ENCODE results near the gene NES.

Gene NES

GRCh38 chr1:156660752-156661112 is 16.5 kb downstream of the NES start:
- no peak for DNase-seq

DNA sequence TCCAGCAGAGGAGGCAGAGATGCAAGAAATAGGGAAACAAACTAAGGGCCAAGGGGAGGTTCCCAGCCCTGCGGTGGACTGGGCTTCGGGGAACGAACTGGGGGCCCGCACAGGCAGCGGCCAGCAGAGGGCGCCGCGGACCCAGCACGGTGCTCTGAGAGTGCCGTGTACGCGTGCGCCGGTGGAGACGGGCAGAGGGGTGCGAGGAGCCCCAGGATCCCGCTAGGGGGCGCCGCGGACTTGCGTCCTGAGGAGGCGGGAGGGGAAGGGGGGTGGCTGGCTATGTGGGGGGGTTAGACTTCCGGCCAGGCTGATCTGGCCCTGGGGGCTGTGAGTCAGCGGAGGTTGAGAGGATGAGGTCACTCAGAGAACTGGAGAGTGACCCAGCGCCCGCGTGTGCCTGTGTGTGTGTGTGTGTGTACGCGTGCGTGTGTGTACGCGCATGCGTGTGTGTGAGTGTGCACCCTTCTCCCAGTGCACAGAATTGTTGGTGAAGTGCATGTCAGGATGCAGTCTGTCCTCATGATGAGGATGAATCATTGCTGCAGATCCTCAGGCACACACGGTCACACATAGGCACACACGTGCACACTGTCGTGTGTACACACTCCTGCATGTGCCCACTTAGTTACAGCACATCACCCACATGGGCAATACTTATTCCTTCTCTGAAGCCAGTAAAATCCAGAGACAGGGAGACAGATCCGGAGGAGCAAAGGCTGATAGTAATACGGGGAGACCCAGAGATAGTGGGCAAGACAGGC is 17.0 kb downstream of the NES start:
- peak; percentile 83 for DNase-seq

GRCh38 chr1:156659661-156659987 is 17.6 kb downstream of the NES start:
- DNase-seq, result no peak

- DNase-seq, result no peak
These were observed 18.1 kb downstream of the NES start for GRCh38 chr1:156658945-156659574.

- no peak for DNase-seq
These were observed 18.7 kb downstream of the NES start for GRCh38 chr1:156658496-156658895.

GRCh38 chr1:156657741-156658319 is 19.4 kb downstream of the NES start:
- no peak for DNase-seq

DNA sequence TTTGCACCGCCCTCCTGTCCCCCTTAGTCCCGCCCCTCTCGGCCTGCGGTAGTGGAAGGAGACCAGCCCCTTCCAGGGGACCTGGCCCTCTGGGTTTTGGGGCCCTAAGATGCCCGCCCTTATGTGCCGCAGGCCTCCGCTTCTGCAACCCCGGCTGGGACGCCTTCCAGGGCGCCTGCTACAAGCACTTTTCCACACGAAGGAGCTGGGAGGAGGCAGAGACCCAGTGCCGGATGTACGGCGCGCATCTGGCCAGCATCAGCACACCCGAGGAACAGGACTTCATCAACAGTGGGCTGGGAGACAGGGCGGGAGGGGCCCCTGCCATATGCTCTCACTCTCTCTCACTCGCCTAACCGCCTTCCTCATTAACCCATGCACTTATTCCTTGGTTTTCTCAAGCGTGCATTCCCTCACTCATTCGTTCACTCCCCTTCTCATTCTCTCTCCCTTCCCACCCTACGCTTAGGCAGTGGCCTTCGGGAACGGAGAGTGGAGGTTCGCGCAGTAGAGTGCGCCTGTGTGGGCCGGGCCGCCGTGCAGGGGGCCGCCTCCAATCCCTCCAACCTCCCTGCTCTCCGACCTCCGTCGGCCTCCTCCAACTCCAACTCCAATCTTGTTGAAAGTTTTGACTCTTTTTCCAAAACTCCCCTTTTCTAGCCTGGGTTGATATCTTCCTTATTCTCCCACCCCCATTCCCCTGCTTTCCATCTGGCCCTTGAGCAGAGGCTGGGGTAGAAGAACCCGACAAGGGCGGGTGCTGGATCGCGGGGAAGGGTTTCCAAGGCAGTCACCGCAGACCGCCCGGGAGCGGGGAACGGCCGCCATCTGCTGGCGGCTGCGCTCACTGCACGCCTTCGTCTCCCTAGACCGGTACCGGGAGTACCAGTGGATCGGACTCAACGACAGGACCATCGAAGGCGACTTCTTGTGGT is 20.1 kb downstream of the NES start:
- peak; percentile 69 for DNase-seq

GRCh38 chr1:156655904-156656516 is 21.2 kb downstream of the NES start:
- no peak for DNase-seq

- no peak for DNase-seq
These were observed 21.9 kb downstream of the NES start for GRCh38 chr1:156655151-156655903.

DNA sequence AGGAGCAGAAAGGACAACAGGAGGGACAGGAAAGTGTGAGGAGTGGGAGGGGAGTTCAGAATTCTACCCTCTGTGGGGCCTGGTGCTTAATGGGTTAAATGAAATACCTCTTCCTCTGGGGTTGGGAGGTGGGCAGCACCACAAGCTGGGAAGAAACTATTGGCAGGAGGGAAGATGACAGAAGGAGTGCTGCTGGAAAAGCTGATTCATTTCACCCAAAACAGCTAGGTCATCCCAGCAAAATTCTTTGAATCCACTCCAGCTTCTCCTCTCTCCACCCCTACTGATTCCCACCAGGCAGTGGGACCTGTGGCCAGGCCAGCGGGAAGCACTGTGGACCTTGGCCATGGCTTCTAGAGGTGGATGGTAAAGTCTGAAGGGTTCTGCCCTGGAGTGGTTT is 22.5 kb downstream of the NES start:
- no peak for DNase-seq

DNA sequence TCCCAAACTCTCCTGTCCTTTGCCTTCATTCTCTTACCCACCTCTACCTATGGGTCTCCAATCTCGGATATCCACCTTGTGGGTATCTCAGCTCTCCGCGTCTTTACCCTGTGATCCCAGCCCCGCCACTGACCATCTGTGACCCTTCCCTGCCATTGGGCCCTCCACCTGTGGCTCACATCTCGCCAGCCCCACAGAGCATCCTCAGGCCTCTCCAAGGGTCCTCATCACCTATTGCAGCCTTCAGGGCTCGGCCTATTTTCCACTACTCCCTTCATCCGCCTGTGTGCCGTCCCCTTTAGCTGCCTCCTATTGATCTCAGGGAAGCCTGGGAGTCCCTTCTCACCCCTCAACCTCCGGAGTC is 24.2 kb downstream of the NES start:
- no peak for DNase-seq

DNA sequence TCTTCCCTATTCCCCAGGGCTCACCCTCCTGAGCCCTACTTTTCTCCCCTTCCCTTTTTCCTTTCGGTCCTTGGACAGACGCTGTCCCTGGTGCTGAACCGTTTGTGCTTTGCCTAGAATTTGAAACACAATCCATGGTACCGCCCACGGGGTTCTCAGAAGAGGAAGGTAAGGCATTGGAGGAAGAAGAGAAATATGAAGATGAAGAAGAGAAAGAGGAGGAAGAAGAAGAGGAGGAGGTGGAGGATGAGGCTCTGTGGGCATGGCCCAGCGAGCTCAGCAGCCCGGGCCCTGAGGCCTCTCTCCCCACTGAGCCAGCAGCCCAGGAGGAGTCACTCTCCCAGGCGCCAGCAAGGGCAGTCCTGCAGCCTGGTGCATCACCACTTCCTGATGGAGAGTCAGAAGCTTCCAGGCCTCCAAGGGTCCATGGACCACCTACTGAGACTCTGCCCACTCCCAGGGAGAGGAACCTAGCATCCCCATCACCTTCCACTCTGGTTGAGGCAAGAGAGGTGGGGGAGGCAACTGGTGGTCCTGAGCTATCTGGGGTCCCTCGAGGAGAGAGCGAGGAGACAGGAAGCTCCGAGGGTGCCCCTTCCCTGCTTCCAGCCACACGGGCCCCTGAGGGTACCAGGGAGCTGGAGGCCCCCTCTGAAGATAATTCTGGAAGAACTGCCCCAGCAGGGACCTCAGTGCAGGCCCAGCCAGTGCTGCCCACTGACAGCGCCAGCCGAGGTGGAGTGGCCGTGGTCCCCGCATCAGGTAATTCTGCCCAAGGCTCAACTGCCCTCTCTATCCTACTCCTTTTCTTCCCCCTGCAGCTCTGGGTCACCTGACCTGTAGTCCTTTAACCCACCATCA is 24.8 kb downstream of the NES start:
- no peak for DNase-seq

- DNase-seq, result no peak
These were observed 28.3 kb downstream of the NES start for GRCh38 chr1:156648951-156649350.

GRCh38 chr1:156648496-156648895 is 28.7 kb downstream of the NES start:
- no peak for DNase-seq

DNA sequence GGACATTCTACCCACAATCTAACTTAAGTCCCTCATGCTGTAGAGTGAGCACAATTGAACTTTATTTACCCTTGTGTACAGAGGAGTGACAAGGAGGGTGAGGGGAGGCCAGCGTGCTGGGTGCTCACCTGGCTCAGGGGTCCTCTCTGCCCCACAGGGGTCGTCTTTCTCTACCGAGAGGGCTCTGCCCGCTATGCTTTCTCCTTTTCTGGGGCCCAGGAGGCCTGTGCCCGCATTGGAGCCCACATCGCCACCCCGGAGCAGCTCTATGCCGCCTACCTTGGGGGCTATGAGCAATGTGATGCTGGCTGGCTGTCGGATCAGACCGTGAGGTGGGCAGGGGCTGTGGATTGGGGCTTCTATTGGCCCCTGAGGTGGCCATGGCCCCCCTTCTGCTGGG is 29.9 kb downstream of the NES start:
- DNase-seq, result no peak

DNA sequence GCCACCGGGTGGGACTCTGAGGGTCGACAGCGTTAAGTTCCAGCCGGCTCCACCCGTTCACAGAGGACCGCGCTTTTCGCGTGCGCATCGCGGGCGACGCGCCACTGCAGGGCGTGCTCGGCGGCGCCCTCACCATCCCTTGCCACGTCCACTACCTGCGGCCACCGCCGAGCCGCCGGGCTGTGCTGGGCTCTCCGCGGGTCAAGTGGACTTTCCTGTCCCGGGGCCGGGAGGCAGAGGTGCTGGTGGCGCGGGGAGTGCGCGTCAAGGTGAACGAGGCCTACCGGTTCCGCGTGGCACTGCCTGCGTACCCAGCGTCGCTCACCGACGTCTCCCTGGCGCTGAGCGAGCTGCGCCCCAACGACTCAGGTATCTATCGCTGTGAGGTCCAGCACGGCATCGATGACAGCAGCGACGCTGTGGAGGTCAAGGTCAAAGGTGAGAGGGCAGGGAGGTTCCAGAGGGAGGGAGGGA is 30.4 kb downstream of the NES start:
- no peak for DNase-seq

DNA sequence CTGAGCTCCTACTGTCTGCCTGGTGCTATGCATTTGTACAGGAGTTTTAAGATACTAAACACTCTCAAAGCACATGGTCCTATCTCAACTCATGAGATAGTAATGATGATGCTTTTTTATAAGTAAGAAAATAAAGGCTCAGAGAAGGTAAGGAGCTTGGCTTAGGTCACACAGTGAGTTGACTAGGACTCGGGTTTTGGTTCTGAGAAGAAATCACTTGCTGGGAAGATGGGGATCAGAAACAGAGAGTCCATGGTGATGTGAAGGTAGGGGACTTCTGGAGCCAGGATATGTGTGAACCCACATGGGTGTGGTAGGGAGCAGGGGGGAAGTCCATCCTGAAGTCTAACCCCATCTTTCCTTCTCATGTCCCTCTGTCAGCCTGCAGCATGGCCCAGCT is 31.5 kb downstream of the NES start:
- DNase-seq, result no peak

DNA sequence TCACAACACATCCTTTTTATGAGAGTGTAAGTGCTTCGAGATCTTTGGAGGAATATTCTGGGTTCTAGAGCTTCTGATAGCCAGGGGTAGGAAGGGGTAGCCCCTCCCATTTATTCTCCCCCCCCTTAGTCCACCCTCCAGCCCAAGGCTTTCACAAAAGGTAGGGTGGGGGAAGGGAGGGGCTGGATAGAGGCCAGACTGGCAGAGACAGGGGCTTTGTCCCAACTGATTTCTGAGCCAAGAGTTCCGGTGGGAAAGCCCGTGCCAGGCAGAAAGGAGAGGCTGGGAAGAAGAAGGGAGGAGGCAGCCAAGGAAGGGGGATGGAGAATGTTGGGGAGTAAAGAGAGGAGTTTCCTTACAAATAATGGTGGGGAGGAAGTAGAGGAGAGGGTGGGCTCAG is 32.2 kb downstream of the NES start:
- no peak for DNase-seq

GRCh38 chr1:156644640-156645039 is 32.6 kb downstream of the NES start:
- DNase-seq, result no peak

DNA sequence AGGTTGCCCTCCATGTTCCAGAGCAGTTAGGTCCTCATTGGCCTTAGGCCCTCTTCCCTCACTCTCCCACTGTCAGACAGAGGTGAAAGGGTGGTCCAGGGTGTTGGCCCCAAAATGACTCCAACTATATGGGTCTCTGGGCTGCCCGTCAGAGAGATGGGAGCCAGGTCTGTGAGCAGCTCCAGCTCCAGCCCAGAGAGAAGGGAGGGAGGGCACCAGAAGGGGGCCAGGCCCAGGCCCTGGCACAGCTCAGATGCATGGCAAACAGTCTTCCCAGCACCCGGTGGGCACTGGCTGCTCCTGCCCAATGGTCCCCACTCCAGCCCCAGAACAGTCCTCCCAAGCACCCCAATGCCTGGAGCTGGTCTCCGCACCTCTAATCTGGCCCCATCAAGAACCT is 33.1 kb downstream of the NES start:
- no peak for DNase-seq

DNA sequence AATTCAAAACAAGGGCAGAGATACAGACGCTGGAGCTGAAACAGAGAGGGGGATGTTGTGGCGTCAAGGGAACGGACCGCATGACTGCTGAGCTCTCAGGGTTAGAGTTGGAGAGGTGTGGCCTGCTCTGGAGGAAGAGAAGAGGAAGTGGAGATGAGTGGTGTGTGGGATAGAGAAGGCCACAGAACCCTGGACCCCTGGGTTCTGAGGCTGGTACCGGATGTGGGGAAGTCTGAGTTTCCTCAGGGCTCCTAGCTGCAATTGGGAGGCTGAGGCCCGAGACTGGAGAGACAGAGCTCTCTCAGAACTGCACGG is 33.5 kb downstream of the NES start:
- DNase-seq, result no peak

All from effector CD4-positive, alpha-beta T cell (primary cell).